HCT116 (cell line): ENCODE results near the gene HMGCL. TPM values are rescaled to one million over a fixed set of nuclear protein-coding genes. Genes with fewer than 3 reads are reported as not detected.

Experiments used
- ATAC-seq: fragments of 200-7000 bp; cut with Tn5 transposase; 2 replicates; pipeline ENCODE4 v1.9.1; 2020; ENCODE audit warnings: mild to moderate bottlenecking, moderate library complexity
- BruUV-seq: library from RNA; stranded (reverse); fragments of 400-500 nt; replicated peaks from 2 replicates; lab custom pipeline; 2021; lab: Mats Ljungman, UMichigan
- CTCF ChIA-PET: fragments of 300-600 bp; sonication (Branson Sonifier 250); formaldehyde crosslinking; loops from one replicate; lab custom pipeline; 2021; ENCODE audit warnings: antibody characterized with exemption; lab: Charles Lee
- POLR2A ChIA-PET: fragments of 300-600, 350-600 bp; sonication (Branson Sonifier 250); formaldehyde crosslinking; loops from one replicate; lab custom pipeline; 2021; ENCODE audit warnings: antibody characterized with exemption; lab: Charles Lee
- RAD21 ChIA-PET, 2 experiments: fragments of 300-600 bp; sonication (Branson Sonifier 250); formaldehyde crosslinking; loops; one replicate each; lab custom pipeline; 2023; ENCODE audit warnings: low total read pairs in 2 of 2; ENCODE audit not compliant: uncharacterized antibody in 2 of 2, unreplicated experiment in 2 of 2, low non-redundant PET in 1 of 2; lab: Charles Lee
- DNase-seq: peaks from one replicate; pipeline ENCODE4 v3.0.0-alpha.2; 2010; ENCODE audit warnings: low read depth, low spot score
- H2AFZ ChIP-seq: fragments of 200-600 bp; shearing (Covaris generic), sonication (generic); 2 replicates; pipeline ENCODE4 v1.6.1; 2017; ENCODE audit warnings: low read depth, mixed run types, mixed read lengths, antibody characterized with exemption, low read length; ENCODE audit not compliant: poor library complexity, severe bottlenecking
- H3K27ac ChIP-seq: 2 replicates; pipeline ENCODE4 v1.5.1; 2012; ENCODE audit warnings: low read depth, low read length
- H3K27me3 ChIP-seq: fragments of 200-600 bp; sonication (generic); 2 replicates; pipeline ENCODE4 v1.6.1; 2016; ENCODE audit warnings: mixed run types, low read length, mixed read lengths; ENCODE audit not compliant: insufficient read depth
- H3K36me3 ChIP-seq, 2 experiments: fragments of 200-500 bp in 1 of 2; fragments of 200-600 bp in 1 of 2; sonication (Bioruptor generic) in 1 of 2; sonication (generic) in 1 of 2; 2 replicates each; pipeline versions ENCODE4 v1.5.1 to v1.6.1; 2014 to 2016; ENCODE audit warnings: low read length in 2 of 2, inconsistent platforms in 1 of 2, mixed read lengths in 1 of 2, mixed run types in 1 of 2; ENCODE audit not compliant: insufficient read depth in 2 of 2, control insufficient read depth in 1 of 2
- H3K4me1 ChIP-seq, 2 experiments: fragments of 200-600 bp in 1 of 2; sonication (generic) in 1 of 2; 2 replicates each; pipeline versions ENCODE4 v1.5.1 to v1.6.1; 2012 to 2017; ENCODE audit warnings: low read length in 2 of 2, inconsistent platforms in 1 of 2, mild to moderate bottlenecking in 1 of 2, mixed read lengths in 1 of 2, mixed run types in 1 of 2, moderate library complexity in 1 of 2; ENCODE audit not compliant: insufficient read depth in 2 of 2, control insufficient read depth in 1 of 2
- H3K4me2 ChIP-seq: fragments of 200-600 bp; sonication (generic); 2 replicates; pipeline ENCODE4 v1.6.1; 2017; ENCODE audit warnings: mixed run types, low read length, mixed read lengths
- H3K4me3 ChIP-seq, 2 experiments: fragments of 200-600 bp in 1 of 2; sonication (generic) in 1 of 2; replicated peaks in 1 of 2; 2 replicates each; pipeline ENCODE4 v1.5.1; 2011 to 2016; ENCODE audit warnings: low read length in 2 of 2, control low read depth in 1 of 2, low read depth in 1 of 2, mild to moderate bottlenecking in 1 of 2, mixed read lengths in 1 of 2, mixed run types in 1 of 2
- H3K79me2 ChIP-seq: fragments of 200-600 bp; sonication (generic); 2 replicates; pipeline ENCODE4 v1.6.1; 2017; ENCODE audit warnings: mild to moderate bottlenecking, mixed run types, low read length, moderate library complexity, mixed read lengths; ENCODE audit not compliant: insufficient read depth
- H3K9ac ChIP-seq: fragments of 200-600 bp; sonication (generic); 2 replicates; pipeline ENCODE4 v1.6.1; 2016; ENCODE audit warnings: low read length, mixed read lengths
- H3K9me2 ChIP-seq: fragments of 200-600 bp; sonication (generic), shearing (Covaris generic); 2 replicates; pipeline ENCODE4 v1.6.1; 2017; ENCODE audit warnings: mixed run types, mild to moderate bottlenecking, moderate library complexity; ENCODE audit not compliant: insufficient read depth
- H3K9me3 ChIP-seq, 2 experiments: fragments of 200-500 bp in 1 of 2; fragments of 200-600 bp in 1 of 2; sonication (Bioruptor generic) in 1 of 2; sonication (generic) in 1 of 2; 2 replicates each; pipeline ENCODE4 v1.6.1; 2014 to 2017; ENCODE audit warnings: low read length in 2 of 2, mixed read lengths in 2 of 2, inconsistent platforms in 1 of 2, low read depth in 1 of 2, mild to moderate bottlenecking in 1 of 2, mixed run types in 1 of 2, moderate library complexity in 1 of 2; ENCODE audit not compliant: control insufficient read depth in 1 of 2, insufficient read depth in 1 of 2
- H4K20me1 ChIP-seq: fragments of 200-600 bp; sonication (generic), shearing (Covaris generic); 2 replicates; pipeline ENCODE4 v1.6.1; 2017; ENCODE audit warnings: mixed run types, mild to moderate bottlenecking, moderate library complexity; ENCODE audit not compliant: insufficient read depth
- CBX3 ChIP-seq: IDR thresholded peaks from 2 replicates; pipeline ENCODE4 v1.6.1; 2012; ENCODE audit warnings: low read depth
- ELF1 ChIP-seq: IDR thresholded peaks from 2 replicates; pipeline ENCODE4 v1.6.1; 2012; ENCODE audit warnings: low read depth, borderline replicate concordance
- EZH2phosphoT487 ChIP-seq: fragments of 200-600 bp; IDR thresholded peaks from 2 replicates; pipeline ENCODE4 v1.6.1; 2018; ENCODE audit warnings: antibody characterized with exemption, borderline replicate concordance
- FOSL1 ChIP-seq: IDR thresholded peaks from 2 replicates; pipeline ENCODE4 v1.6.1; 2012; ENCODE audit warnings: low read depth
- JUND ChIP-seq: IDR thresholded peaks from 2 replicates; pipeline ENCODE4 v1.6.1; 2012
- POLR2AphosphoS5 ChIP-seq: IDR thresholded peaks from 2 replicates; pipeline ENCODE4 v1.6.1; 2011; ENCODE audit warnings: mild to moderate bottlenecking, low read depth, low read length, moderate library complexity
- SIN3A ChIP-seq: IDR thresholded peaks from 2 replicates; pipeline ENCODE4 v1.6.1; 2012; ENCODE audit warnings: low read depth
- SP1 ChIP-seq: IDR thresholded peaks from 2 replicates; pipeline ENCODE4 v1.6.1; 2012; ENCODE audit warnings: low read depth
- TCF7L2 ChIP-seq: IDR thresholded peaks from 2 replicates; pipeline ENCODE4 v1.7.0; 2011; ENCODE audit warnings: borderline replicate concordance, inconsistent platforms; ENCODE audit not compliant: insufficient read depth, insufficient read length; ENCODE audit errors: extremely low read depth
- YY1 ChIP-seq: IDR thresholded peaks from 2 replicates; pipeline ENCODE4 v1.6.1; 2011; ENCODE audit warnings: low read length, low read depth, moderate library complexity, mild to moderate bottlenecking; ENCODE audit not compliant: insufficient replicate concordance; ENCODE audit errors: extremely low read depth
- ZNF274 ChIP-seq: fragments of 200-500 bp; sonication (Bioruptor generic); IDR thresholded peaks from 2 replicates; pipeline ENCODE4 v1.6.1; 2014; ENCODE audit warnings: mild to moderate bottlenecking, low read depth, low read length, inconsistent platforms
- intact Hi-C: fragments of 100-400 bp; cut with micrococcal nuclease; formaldehyde crosslinking; loops from 2 replicates; pipeline ENCODE4 v1.10.0; 2022
- total RNA-seq: library from RNA; stranded (reverse); gene quantifications from one replicate; pipeline ENCODE4 v1.2.1, GENCODE V29; 2021; ENCODE audit not compliant: unreplicated experiment
- TF ChIP-seq, protein P1 (sequence below): IDR thresholded peaks from 2 replicates; pipeline ENCODE4 v1.6.1; 2012
- TF ChIP-seq, protein P2 (sequence below): IDR thresholded peaks from 2 replicates; pipeline ENCODE4 v1.6.1; 2011; ENCODE audit warnings: mild to moderate bottlenecking, low read length, moderate library complexity; ENCODE audit not compliant: insufficient replicate concordance; ENCODE audit errors: extremely low read depth
- TF ChIP-seq, protein P3 (sequence below), 3 experiments: fragments of 200-600 bp in 1 of 3; sonication (generic) in 1 of 3; IDR thresholded peaks in 2 of 3; conservative IDR thresholded peaks in 1 of 3; 2 replicates each; pipeline ENCODE4 v1.5.1; 2012 to 2017; ENCODE audit warnings: low read depth in 2 of 3, low read length in 2 of 3, antibody characterized with exemption in 1 of 3, borderline replicate concordance in 1 of 3, control low read depth in 1 of 3, mild to moderate bottlenecking in 1 of 3, mixed read lengths in 1 of 3, mixed run types in 1 of 3, moderate library complexity in 1 of 3; ENCODE audit not compliant: insufficient read depth in 1 of 3
- TF ChIP-seq, protein P4 (sequence below): IDR thresholded peaks from 2 replicates; pipeline ENCODE4 v1.6.1; 2012

The HMGCL gene
- total RNA-seq, 1 experiment from 2014 or later = 36.2 TPM

- H3K9me3 ChIP-seq = no peaks in the 10 kb centered on the region
- peaks cover 32% of the 10 kb centered on the region for H3K79me2 ChIP-seq
- peaks cover 80 to 81% of the 10 kb centered on the region in 2 experiments for H3K36me3 ChIP-seq
- intact Hi-C loops = no loop called here
- no peak overlapping the region for H3K9ac ChIP-seq
- no peaks in the 10 kb centered on the region for H3K9me2 ChIP-seq
- no TSS peak for BruUV-seq
- ChIA-PET CTCF (interaction anchor here (0.9 to 1.2 kb wide), 3 partner anchors 12 to 121 kb away, joined by 3 to 4 read pairs (median 3); no protein-coding TSS in a partner anchor), RAD21 (no interaction called here), POLR2A (no interaction called here)
- no peak overlapping the region for H3K4me2 ChIP-seq
- H4K20me1 ChIP-seq = 0 out of 2 replicates have a peak, but pooled peaks cover 5% of the 10 kb centered on the region
- no peaks in the 10 kb centered on the region for H3K27me3 ChIP-seq
- no peak overlapping the region for H3K4me3 ChIP-seq
- no peak overlapping the region for H2AFZ ChIP-seq
- no peak for DNase-seq
- no peak overlapping the region for H3K27ac ChIP-seq
- peaks cover 0 to 9% of the 10 kb centered on the region in 2 experiments; a peak in 1 of 4 replicates for H3K4me1 ChIP-seq
- no peak for ATAC-seq
- TF ChIP-seq, protein P1, sequence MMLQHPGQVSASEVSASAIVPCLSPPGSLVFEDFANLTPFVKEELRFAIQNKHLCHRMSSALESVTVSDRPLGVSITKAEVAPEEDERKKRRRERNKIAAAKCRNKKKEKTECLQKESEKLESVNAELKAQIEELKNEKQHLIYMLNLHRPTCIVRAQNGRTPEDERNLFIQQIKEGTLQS = no peak
- TF ChIP-seq CBX3 = no peak
Measured at GRCh38 chr1:23757812-23758211, 67.4 kb downstream of the HMGCL start.

DNA sequence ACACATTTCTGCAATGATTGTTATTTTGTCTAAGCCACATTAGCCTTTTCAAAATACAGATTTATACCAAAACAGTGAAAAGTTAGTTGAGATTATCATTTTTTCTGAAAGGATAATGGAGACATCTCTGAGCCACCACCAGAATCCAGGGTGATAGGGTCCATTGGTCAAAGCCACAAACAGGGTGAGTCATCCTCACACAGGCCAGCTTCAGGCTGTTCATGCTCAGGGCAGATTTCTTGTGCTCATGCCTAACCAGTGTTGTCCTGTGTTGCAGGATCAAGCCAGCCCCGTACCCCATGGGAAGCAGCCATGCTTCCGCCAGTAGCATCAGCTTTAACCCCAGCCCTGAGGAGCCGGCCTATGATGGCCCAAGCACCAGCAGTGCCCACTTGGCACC lies 68.6 kb downstream of the HMGCL start:
- Histone ChIP-seq H3K79me2 (peaks cover 40% of the 10 kb centered on the region), H3K4me2 (no peak overlapping the region), H3K27me3 (no peaks in the 10 kb centered on the region), H3K4me3 (no peak overlapping the region), H3K9ac (no peak overlapping the region), H3K9me2 (no peaks in the 10 kb centered on the region), H4K20me1 (peaks cover 7% of the 10 kb centered on the region; the same call in 1 of the 2 replicates), H3K27ac (no peak overlapping the region), H3K4me1 (peaks cover 0 to 10% of the 10 kb centered on the region in 2 experiments; a peak in 1 of 4 replicates), H3K36me3 (peaks cover 87 to 88% of the 10 kb centered on the region in 2 experiments), H3K9me3 (no peaks in the 10 kb centered on the region), H2AFZ (no peak overlapping the region)
- ChIA-PET POLR2A (no interaction called here), CTCF (no interaction called here), RAD21 (no interaction called here)
- DNase-seq (no peak), ATAC-seq (0 out of 2 replicates have a peak, but pooled peaks have one; percentile 34)
- intact Hi-C loops = no loop called here
- TF ChIP-seq YY1 (no peak), EZH2phosphoT487 (no peak), CBX3 (no peak), SIN3A (no peak), POLR2AphosphoS5 (no peak), FOSL1 (no peak), SP1 (no peak), ELF1 (no peak), ZNF274 (no peak), TCF7L2 (no peak), JUND (no peak)
- TF ChIP-seq, protein P2, sequence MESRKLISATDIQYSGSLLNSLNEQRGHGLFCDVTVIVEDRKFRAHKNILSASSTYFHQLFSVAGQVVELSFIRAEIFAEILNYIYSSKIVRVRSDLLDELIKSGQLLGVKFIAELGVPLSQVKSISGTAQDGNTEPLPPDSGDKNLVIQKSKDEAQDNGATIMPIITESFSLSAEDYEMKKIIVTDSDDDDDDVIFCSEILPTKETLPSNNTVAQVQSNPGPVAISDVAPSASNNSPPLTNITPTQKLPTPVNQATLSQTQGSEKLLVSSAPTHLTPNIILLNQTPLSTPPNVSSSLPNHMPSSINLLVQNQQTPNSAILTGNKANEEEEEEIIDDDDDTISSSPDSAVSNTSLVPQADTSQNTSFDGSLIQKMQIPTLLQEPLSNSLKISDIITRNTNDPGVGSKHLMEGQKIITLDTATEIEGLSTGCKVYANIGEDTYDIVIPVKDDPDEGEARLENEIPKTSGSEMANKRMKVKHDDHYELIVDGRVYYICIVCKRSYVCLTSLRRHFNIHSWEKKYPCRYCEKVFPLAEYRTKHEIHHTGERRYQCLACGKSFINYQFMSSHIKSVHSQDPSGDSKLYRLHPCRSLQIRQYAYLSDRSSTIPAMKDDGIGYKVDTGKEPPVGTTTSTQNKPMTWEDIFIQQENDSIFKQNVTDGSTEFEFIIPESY = no peak
- TF ChIP-seq, protein P3, sequence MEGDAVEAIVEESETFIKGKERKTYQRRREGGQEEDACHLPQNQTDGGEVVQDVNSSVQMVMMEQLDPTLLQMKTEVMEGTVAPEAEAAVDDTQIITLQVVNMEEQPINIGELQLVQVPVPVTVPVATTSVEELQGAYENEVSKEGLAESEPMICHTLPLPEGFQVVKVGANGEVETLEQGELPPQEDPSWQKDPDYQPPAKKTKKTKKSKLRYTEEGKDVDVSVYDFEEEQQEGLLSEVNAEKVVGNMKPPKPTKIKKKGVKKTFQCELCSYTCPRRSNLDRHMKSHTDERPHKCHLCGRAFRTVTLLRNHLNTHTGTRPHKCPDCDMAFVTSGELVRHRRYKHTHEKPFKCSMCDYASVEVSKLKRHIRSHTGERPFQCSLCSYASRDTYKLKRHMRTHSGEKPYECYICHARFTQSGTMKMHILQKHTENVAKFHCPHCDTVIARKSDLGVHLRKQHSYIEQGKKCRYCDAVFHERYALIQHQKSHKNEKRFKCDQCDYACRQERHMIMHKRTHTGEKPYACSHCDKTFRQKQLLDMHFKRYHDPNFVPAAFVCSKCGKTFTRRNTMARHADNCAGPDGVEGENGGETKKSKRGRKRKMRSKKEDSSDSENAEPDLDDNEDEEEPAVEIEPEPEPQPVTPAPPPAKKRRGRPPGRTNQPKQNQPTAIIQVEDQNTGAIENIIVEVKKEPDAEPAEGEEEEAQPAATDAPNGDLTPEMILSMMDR (IDR thresholded peaks at IDR 0.05 in 2 of 3, conservative IDR thresholded peaks at IDR 0.05 in 1 of 3; ENCODE audit: borderline replicate concordance in 1 of 3, insufficient read depth in 1 of 3, low read depth in 2 of 3, low read length in 2 of 3) = no peak
- TF ChIP-seq, protein P4, sequence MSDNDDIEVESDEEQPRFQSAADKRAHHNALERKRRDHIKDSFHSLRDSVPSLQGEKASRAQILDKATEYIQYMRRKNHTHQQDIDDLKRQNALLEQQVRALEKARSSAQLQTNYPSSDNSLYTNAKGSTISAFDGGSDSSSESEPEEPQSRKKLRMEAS = no peak
- TF ChIP-seq, all 23 proteins: peak for 0
- BruUV-seq = no TSS peak
